IMR-90 (cell line): Measurements from ENCODE around the gene CYP2W1. TPM values are rescaled to one million over a fixed set of nuclear protein-coding genes. Genes with fewer than 3 reads are reported as not detected.

Experiments used
- ATAC-seq: fragments of 200-7000 bp; cut with Tn5 transposase; 2 replicates; pipeline ENCODE4 v1.9.1; 2020; ENCODE audit warnings: low read depth, mild to moderate bottlenecking, moderate library complexity
- BruUV-seq: library from RNA; stranded (reverse); fragments of 400-500 nt; replicated peaks from 2 replicates; lab custom pipeline; 2021; lab: Mats Ljungman, UMichigan
- CTCF ChIA-PET: fragments of 300-600 bp; formaldehyde crosslinking; extraction: SDS; loops from one replicate; lab custom pipeline; 2021; ENCODE audit warnings: antibody characterized with exemption; lab: Yijun Ruan, JAX
- POLR2A ChIA-PET: fragments of 300-600 bp; sonication (Branson Sonifier 250); formaldehyde crosslinking; loops from one replicate; lab custom pipeline; 2022; ENCODE audit warnings: antibody characterized with exemption; ENCODE audit not compliant: unreplicated experiment; lab: Charles Lee
- DNase-seq: peaks from one replicate; pipeline ENCODE4 v3.0.0; 2013
- H2AFZ ChIP-seq: replicated peaks from 2 replicates; pipeline ENCODE3; 2013; ENCODE audit warnings: low read length, mild to moderate bottlenecking; ENCODE audit not compliant: poor library complexity
- H2AK5ac ChIP-seq: 2 replicates; pipeline ENCODE4 v1.6.1; 2013; ENCODE audit warnings: low read depth, low read length, inconsistent platforms
- H2AK9ac ChIP-seq: replicated peaks from 2 replicates; pipeline ENCODE3; 2013; ENCODE audit warnings: mild to moderate bottlenecking, low read depth, low read length, moderate library complexity; ENCODE audit not compliant: poor library complexity
- H2BK120ac ChIP-seq: 2 replicates; pipeline ENCODE4 v1.6.1; 2013; ENCODE audit warnings: low read depth, low read length, inconsistent platforms
- H2BK15ac ChIP-seq: 3 replicates; pipeline ENCODE4 v1.6.1; 2013; ENCODE audit warnings: low read depth, low read length, inconsistent platforms
- H2BK20ac ChIP-seq: 2 replicates; pipeline ENCODE4 v1.6.1; 2013; ENCODE audit warnings: low read depth, mild to moderate bottlenecking, inconsistent platforms, low read length, moderate library complexity
- H2BK5ac ChIP-seq: 2 replicates; pipeline ENCODE4 v1.6.1; 2013; ENCODE audit warnings: mild to moderate bottlenecking, low read depth, low read length, inconsistent platforms; ENCODE audit not compliant: poor library complexity, severe bottlenecking
- H3K14ac ChIP-seq: replicated peaks from 2 replicates; pipeline ENCODE4 v1.6.1; 2013; ENCODE audit warnings: low read depth, low read length, inconsistent platforms
- H3K18ac ChIP-seq: 2 replicates; pipeline ENCODE4 v1.6.1; 2013; ENCODE audit warnings: low read depth, low read length, control low read depth
- H3K23ac ChIP-seq: 2 replicates; pipeline ENCODE4 v1.6.1; 2013; ENCODE audit warnings: low read depth, low read length, inconsistent platforms
- H3K27ac ChIP-seq: 2 replicates; pipeline ENCODE4 v1.5.1; 2013; ENCODE audit warnings: mild to moderate bottlenecking, control low read depth, low read length; ENCODE audit not compliant: insufficient read depth
- H3K27me3 ChIP-seq: 2 replicates; pipeline ENCODE4 v1.6.1; 2013; ENCODE audit warnings: low read length; ENCODE audit not compliant: control insufficient read depth, insufficient read depth
- H3K36me3 ChIP-seq: 2 replicates; pipeline ENCODE4 v1.6.1; 2013; ENCODE audit warnings: low read length, mixed read lengths; ENCODE audit not compliant: control insufficient read depth, insufficient read depth
- H3K4ac ChIP-seq: 2 replicates; pipeline ENCODE4 v1.6.1; 2013; ENCODE audit warnings: low read depth, low read length, inconsistent platforms
- H3K4me1 ChIP-seq: 2 replicates; pipeline ENCODE4 v1.6.1; 2013; ENCODE audit warnings: low read length, mixed read lengths; ENCODE audit not compliant: control insufficient read depth, insufficient read depth
- H3K4me2 ChIP-seq: 2 replicates; pipeline ENCODE4 v1.6.1; 2013; ENCODE audit warnings: low read depth, mild to moderate bottlenecking, control low read depth, low read length, moderate library complexity
- H3K4me3 ChIP-seq: 2 replicates; pipeline ENCODE4 v1.5.1; 2013; ENCODE audit warnings: low read depth, mild to moderate bottlenecking, control low read depth, low read length, moderate library complexity; ENCODE audit not compliant: insufficient read depth
- H3K56ac ChIP-seq: 2 replicates; pipeline ENCODE4 v1.6.1; 2013; ENCODE audit warnings: low read length, inconsistent platforms; ENCODE audit not compliant: insufficient read depth; ENCODE audit errors: extremely low read depth
- H3K79me1 ChIP-seq, 2 experiments: 2 replicates each; pipeline ENCODE4 v1.6.1; 2013; ENCODE audit warnings: low read length in 2 of 2, inconsistent platforms in 1 of 2, low read depth in 1 of 2
- H3K9ac ChIP-seq: 2 replicates; pipeline ENCODE4 v1.6.1; 2013; ENCODE audit warnings: low read depth, low read length, control low read depth
- H3K9me1 ChIP-seq: 2 replicates; pipeline ENCODE4 v1.6.1; 2013; ENCODE audit warnings: low read length, inconsistent platforms; ENCODE audit not compliant: insufficient read depth
- H3K9me3 ChIP-seq: 2 replicates; pipeline ENCODE4 v1.6.1; 2013; ENCODE audit warnings: low read length; ENCODE audit not compliant: control insufficient read depth, insufficient read depth
- H4K20me1 ChIP-seq: 2 replicates; pipeline ENCODE4 v1.6.1; 2013; ENCODE audit warnings: low read length, inconsistent platforms; ENCODE audit not compliant: insufficient read depth
- H4K5ac ChIP-seq: 2 replicates; pipeline ENCODE4 v1.6.1; 2013; ENCODE audit warnings: mild to moderate bottlenecking, low read depth, low read length, control low read depth
- H4K8ac ChIP-seq, 2 experiments: 2 replicates each; pipeline ENCODE4 v1.6.1; 2013; ENCODE audit warnings: low read depth in 2 of 2, low read length in 2 of 2, control low read depth in 1 of 2, inconsistent platforms in 1 of 2
- H4K91ac ChIP-seq: 2 replicates; pipeline ENCODE4 v1.6.1; 2013; ENCODE audit warnings: low read depth, low read length, inconsistent platforms; ENCODE audit not compliant: insufficient read depth
- BHLHE40 ChIP-seq: fragments of 150-350 bp; IDR thresholded peaks from 2 replicates; pipeline ENCODE4 v1.6.1; 2016; ENCODE audit warnings: mild to moderate bottlenecking, low read depth, low read length
- CHD1 ChIP-seq: IDR thresholded peaks from 2 replicates; pipeline ENCODE4 v1.6.1; 2012; ENCODE audit warnings: low read depth, low read length, improper control_type of control experiment
- FOS ChIP-seq: fragments of 150-350 bp; IDR thresholded peaks from 2 replicates; pipeline ENCODE4 v1.6.1; 2016; ENCODE audit warnings: low read depth, low read length
- MAZ ChIP-seq: IDR thresholded peaks from 2 replicates; pipeline ENCODE4 v1.6.1; 2012; ENCODE audit warnings: low read depth, mild to moderate bottlenecking, low read length, improper control_type of control experiment, moderate library complexity, borderline replicate concordance
- MXI1 ChIP-seq: IDR thresholded peaks from 2 replicates; pipeline ENCODE4 v1.6.1; 2012; ENCODE audit warnings: low read depth, mild to moderate bottlenecking, low read length, moderate library complexity, borderline replicate concordance
- NFE2L2 ChIP-seq: fragments of 150-350 bp; IDR thresholded peaks from 2 replicates; pipeline ENCODE4 v1.6.1; 2016; ENCODE audit warnings: low read depth, mild to moderate bottlenecking, low read length
- RFX5 ChIP-seq: IDR thresholded peaks from 2 replicates; pipeline ENCODE4 v1.8.0; 2012; ENCODE audit warnings: low read depth, mild to moderate bottlenecking, low read length, moderate library complexity
- SMC3 ChIP-seq: fragments of 150-350 bp; IDR thresholded peaks from 2 replicates; pipeline ENCODE4 v1.6.1; 2016; ENCODE audit warnings: low read depth, mild to moderate bottlenecking, antibody characterized with exemption, low read length, moderate library complexity
- WGBS, 2 experiments: methylation state at CpG; one replicate each; pipeline versions ENCODE4 v1.1.5 to v1.1.7; 2013; ENCODE audit warnings: missing lambda C conversion rate in 2 of 2; ENCODE audit not compliant: insufficient read length in 1 of 2; ENCODE audit errors: extremely low coverage in 2 of 2; 5-methylcytosine and 5-hydroxymethylcytosine counted together
- dilution Hi-C: fragments of 300-500 bp; cut with HindIII; formaldehyde crosslinking; loops from one replicate; pipeline ENCODE4 v1.14.3; 2018; ENCODE audit warnings: low sequenced_read_pairs; ENCODE audit not compliant: unreplicated experiment
- in situ Hi-C: fragments of 300-500 bp; cut with MboI; formaldehyde crosslinking; loops from 3 replicates; pipeline ENCODE4 v1.14.3; 2019; ENCODE audit warnings: low sequenced_read_pairs, inconsistent platforms, mixed read lengths
- intact Hi-C: fragments of 100-400 bp; cut with micrococcal nuclease; formaldehyde crosslinking; loops from 2 replicates; pipeline ENCODE4 v1.10.0; 2022
- polyA plus RNA-seq, 3 experiments: library from polyadenylated mRNA; depleted of rRNA; stranded (reverse); fragments of >200 nt; gene quantifications; 2 replicates each; pipeline ENCODE4 v1.2.3, GENCODE V29; 2012; ENCODE audit warnings: low replicate concordance in 1 of 3
- total RNA-seq: library from RNA; depleted of rRNA; stranded (reverse); fragments of >200 nt; gene quantifications from 2 replicates; pipeline ENCODE4 v1.2.3, GENCODE V29; 2012
- TF ChIP-seq, protein P1 (sequence below): fragments of 150-350 bp; IDR thresholded peaks from 2 replicates; pipeline ENCODE4 v1.6.1; 2016; ENCODE audit warnings: low read depth, mild to moderate bottlenecking, low read length, moderate library complexity, borderline replicate concordance

CYP2W1 gene
- total and polyA plus RNA-seq, 2 of the 4 experiments (the other 2 are of a cell fraction), result not detected

DNA sequence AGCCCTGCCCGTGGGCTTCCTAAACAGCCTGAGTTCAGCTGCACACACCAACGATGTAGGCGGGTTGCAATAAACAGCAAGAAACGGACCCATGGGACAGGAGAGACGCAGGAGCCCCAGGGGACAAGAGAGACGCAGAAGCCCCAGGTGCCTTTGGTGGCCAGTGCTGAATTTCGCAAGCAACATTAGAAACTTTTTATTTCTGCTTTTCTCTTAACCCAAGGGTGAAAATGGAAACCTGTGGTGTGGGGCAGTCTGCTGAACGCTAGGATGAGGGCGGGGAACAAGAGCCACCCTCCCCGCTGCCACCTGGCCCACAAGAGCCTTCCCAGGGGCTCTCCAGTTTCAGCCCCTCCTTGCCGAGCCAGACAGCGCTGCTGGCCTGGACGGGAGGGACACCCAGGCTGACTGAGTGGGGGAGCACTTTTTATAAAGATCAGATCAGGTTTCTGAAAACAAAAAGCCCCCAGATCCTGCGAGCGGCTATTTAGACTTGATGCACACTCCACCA lies 41.4 kb downstream of the CYP2W1 start:
- TF ChIP-seq MXI1 (no peak), MAZ (no peak), NFE2L2 (no peak), CHD1 (no peak), SMC3 (no peak), BHLHE40 (no peak), FOS (no peak), RFX5 (no peak)
- TF ChIP-seq, protein P1, sequence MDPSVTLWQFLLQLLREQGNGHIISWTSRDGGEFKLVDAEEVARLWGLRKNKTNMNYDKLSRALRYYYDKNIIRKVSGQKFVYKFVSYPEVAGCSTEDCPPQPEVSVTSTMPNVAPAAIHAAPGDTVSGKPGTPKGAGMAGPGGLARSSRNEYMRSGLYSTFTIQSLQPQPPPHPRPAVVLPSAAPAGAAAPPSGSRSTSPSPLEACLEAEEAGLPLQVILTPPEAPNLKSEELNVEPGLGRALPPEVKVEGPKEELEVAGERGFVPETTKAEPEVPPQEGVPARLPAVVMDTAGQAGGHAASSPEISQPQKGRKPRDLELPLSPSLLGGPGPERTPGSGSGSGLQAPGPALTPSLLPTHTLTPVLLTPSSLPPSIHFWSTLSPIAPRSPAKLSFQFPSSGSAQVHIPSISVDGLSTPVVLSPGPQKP, result no peak
- Histone ChIP-seq H3K36me3 (peaks cover 26% of the 10 kb centered on the region), H3K9me3 (peaks cover 3% of the 10 kb centered on the region; the same call in 1 of the 2 replicates), H3K9me1 (no peaks in the 10 kb centered on the region), H3K56ac (no peak overlapping the region), H3K9ac (no peak overlapping the region), H4K20me1 (peaks cover 56% of the 10 kb centered on the region), H3K4me2 (no peak overlapping the region), H4K8ac (no peak overlapping the region), H2AK5ac (no peak overlapping the region), H2BK15ac (no peak overlapping the region), H2BK20ac (no peak overlapping the region), H3K23ac (no peak overlapping the region), H3K79me1 (peaks cover 18 to 74% of the 10 kb centered on the region in 2 experiments), H2BK5ac (no peak overlapping the region), H3K27me3 (no peaks in the 10 kb centered on the region), H3K14ac (no peak overlapping the region), H3K27ac (no peak overlapping the region), H4K91ac (no peak overlapping the region), H3K4me1 (peaks cover 9% of the 10 kb centered on the region; the same call in 1 of the 2 replicates), H3K4me3 (no peak overlapping the region), H2AFZ (no peak overlapping the region), H3K4ac (no peak overlapping the region), H2AK9ac (no peak overlapping the region), H2BK120ac (no peak overlapping the region), H4K5ac (no peak overlapping the region), H3K18ac (no peak overlapping the region)
- POLR2A ChIA-PET, result no interaction called here
- no TSS peak for BruUV-seq
- CTCF ChIA-PET, result no interaction called here
- dilution Hi-C loops (no loop called here), in situ Hi-C loops (no loop called here), intact Hi-C loops (no loop called here)
- DNase-seq (no peak), ATAC-seq (no peak)
- WGBS, 2 experiments, result 95% methylated on average over 6 of the region's 15 CpGs; no CpG with 5 or more reads in 1 of the 2 experiments
